ENCODE results near the gene MLLT6. TPM values are rescaled to one million over a fixed set of nuclear protein-coding genes. Genes with fewer than 3 reads are reported as not detected.

Gene MLLT6
- total and polyA plus RNA-seq, 2 of the 13 experiments (the other 11 are each of a cell fraction or from before 2014, with no cell fraction given): 50.7 to 69.5 TPM

DNA sequence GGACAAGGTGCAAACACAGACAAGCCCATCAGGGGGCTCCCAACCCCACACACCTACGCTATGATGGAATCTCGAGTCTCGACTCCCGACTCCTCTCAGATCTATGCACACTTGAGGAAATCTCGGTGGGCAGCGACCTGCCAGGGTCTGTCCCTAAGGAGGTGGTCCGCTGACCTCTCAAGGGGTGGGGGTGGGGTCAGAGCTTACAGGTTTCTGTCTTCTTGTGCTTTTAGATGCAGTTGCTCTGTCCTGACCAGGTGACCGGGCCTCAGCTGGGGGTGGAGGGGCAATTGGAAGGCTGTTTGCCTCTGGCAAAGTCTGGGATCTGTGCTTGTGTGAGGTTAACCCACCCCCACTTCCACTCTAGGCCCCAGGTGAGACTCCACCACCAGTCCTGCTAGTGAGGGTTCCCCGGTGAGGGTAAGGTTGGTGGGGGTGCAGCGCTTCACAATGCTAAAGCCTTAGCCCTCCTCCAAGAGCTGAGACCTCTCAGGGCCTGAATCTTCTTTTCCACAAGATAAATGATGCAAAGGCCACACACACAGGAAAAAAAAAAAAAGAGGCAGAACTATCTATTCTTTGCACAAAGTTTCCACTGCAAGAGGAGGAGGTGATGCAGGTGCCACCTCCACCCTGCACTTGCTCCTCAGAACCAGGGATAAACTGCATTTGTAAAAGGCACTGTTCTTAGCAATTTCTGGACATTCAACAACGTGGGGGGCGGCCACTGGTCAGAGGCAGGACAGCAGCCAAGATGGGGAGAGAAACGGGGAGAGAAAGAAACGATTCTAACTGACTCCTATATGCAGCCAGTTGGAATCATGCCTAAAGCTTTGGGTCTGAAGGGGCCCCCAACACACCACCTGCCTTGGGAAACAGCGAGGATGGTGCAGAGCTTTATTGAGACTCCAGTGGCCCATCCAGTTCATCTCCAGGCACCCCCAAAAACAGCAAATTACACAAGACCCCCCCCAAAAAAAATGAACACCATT is 29.2 kb downstream of the MLLT6 start (continued):
- TF ChIP-seq ZNF407 (CRISPR knock-in tag; IDR thresholded peaks at IDR 0.05; ENCODE audit: not compliant biosample characterization): no peak
- no peak for TF ChIP-seq PHF20 (CRISPR knock-in tag; IDR thresholded peaks at IDR 0.05)
- TF ChIP-seq ZNF790 (CRISPR knock-in tag; IDR thresholded peaks at IDR 0.05; ENCODE audit: borderline replicate concordance): no peak
- TF ChIP-seq FOXA1 (IDR thresholded peaks at IDR 0.05): no peak
- no peak for TF ChIP-seq FOXA1 (CRISPR knock-in tag; IDR thresholded peaks at IDR 0.05)
- no peak for TF ChIP-seq ZNF124 (CRISPR knock-in tag; IDR thresholded peaks at IDR 0.05)
- TF ChIP-seq TEAD3 (CRISPR knock-in tag; optimal IDR thresholded peaks at IDR 0.05; ENCODE audit: borderline replicate concordance): no peak
- no peak for TF ChIP-seq NR1H2 (CRISPR knock-in tag; IDR thresholded peaks at IDR 0.05; ENCODE audit: borderline replicate concordance, low read depth)
- TF ChIP-seq NR2C2 (CRISPR knock-in tag; IDR thresholded peaks at IDR 0.05; ENCODE audit: borderline replicate concordance): no peak
- TF ChIP-seq FOXO1 (CRISPR knock-in tag; IDR thresholded peaks at IDR 0.05): no peak
- TF ChIP-seq, protein P1, sequence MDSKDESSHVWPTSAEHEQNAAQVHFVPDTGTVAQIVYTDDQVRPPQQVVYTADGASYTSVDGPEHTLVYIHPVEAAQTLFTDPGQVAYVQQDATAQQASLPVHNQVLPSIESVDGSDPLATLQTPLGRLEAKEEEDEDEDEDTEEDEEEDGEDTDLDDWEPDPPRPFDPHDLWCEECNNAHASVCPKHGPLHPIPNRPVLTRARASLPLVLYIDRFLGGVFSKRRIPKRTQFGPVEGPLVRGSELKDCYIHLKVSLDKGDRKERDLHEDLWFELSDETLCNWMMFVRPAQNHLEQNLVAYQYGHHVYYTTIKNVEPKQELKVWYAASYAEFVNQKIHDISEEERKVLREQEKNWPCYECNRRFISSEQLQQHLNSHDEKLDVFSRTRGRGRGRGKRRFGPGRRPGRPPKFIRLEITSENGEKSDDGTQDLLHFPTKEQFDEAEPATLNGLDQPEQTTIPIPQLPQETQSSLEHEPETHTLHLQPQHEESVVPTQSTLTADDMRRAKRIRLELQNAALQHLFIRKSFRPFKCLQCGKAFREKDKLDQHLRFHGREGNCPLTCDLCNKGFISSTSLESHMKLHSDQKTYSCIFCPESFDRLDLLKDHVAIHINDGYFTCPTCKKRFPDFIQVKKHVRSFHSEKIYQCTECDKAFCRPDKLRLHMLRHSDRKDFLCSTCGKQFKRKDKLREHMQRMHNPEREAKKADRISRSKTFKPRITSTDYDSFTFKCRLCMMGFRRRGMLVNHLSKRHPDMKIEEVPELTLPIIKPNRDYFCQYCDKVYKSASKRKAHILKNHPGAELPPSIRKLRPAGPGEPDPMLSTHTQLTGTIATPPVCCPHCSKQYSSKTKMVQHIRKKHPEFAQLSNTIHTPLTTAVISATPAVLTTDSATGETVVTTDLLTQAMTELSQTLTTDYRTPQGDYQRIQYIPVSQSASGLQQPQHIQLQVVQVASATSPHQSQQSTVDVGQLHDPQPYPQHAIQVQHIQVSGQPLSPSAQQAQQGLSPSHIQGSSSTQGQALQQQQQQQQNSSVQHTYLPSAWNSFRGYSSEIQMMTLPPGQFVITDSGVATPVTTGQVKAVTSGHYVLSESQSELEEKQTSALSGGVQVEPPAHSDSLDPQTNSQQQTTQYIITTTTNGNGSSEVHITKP (CRISPR knock-in tag; IDR thresholded peaks at IDR 0.05; ENCODE audit: low read depth): no peak
- no peak for TF ChIP-seq ZNF724P (CRISPR knock-in tag; IDR thresholded peaks at IDR 0.05; ENCODE audit: borderline replicate concordance)
- TF ChIP-seq PAF1 (CRISPR knock-in tag; IDR thresholded peaks at IDR 0.05): peak; percentile 11; the same call in 1 of the 2 replicates
- TF ChIP-seq RARA (CRISPR knock-in tag; IDR thresholded peaks at IDR 0.05): no peak
- TF ChIP-seq ZBTB39 (CRISPR knock-in tag; IDR thresholded peaks at IDR 0.05): no peak

All from HepG2 (cell line).